GM23338 (cell line): ENCODE results near the gene PAPOLB. TPM values are rescaled to one million over a fixed set of nuclear protein-coding genes. Genes with fewer than 3 reads are reported as not detected.

Source experiments
- ATAC-seq: fragments of 200-7000 bp; cut with Tn5 transposase; 3 replicates; pipeline ENCODE4 v1.9.1; 2020
- DNase-seq: peaks from one replicate; pipeline ENCODE4 v3.0.0-alpha.2; 2015; ENCODE audit warnings: low spot score
- H2AFZ ChIP-seq: fragments of 200-600 bp; sonication (generic); 2 replicates; pipeline ENCODE4 v1.8.0; 2016; ENCODE audit warnings: antibody characterized with exemption, mild to moderate bottlenecking, moderate library complexity
- H3F3A ChIP-seq: fragments of 200-600 bp; sonication (generic); replicated peaks from 2 replicates; pipeline ENCODE4 v1.8.0; 2017; ENCODE audit warnings: antibody characterized with exemption, mixed run types, low read depth
- H3K27ac ChIP-seq: fragments of 200-600 bp; sonication (generic); 2 replicates; pipeline ENCODE4 v1.6.1; 2016; ENCODE audit warnings: low read depth
- H3K27me3 ChIP-seq: fragments of 200-600 bp; sonication (generic); 2 replicates; pipeline ENCODE4 v1.8.0; 2016; ENCODE audit warnings: mild to moderate bottlenecking, mixed run types, moderate library complexity; ENCODE audit not compliant: insufficient read depth
- H3K36me3 ChIP-seq: fragments of 200-600 bp; sonication (generic); 2 replicates; pipeline ENCODE4 v1.8.0; 2016; ENCODE audit warnings: mild to moderate bottlenecking; ENCODE audit not compliant: insufficient read depth
- H3K4me1 ChIP-seq: fragments of 200-600 bp; sonication (generic); 2 replicates; pipeline ENCODE4 v1.8.0; 2016; ENCODE audit warnings: mild to moderate bottlenecking, moderate library complexity; ENCODE audit not compliant: insufficient read depth
- H3K4me2 ChIP-seq: fragments of 200-600 bp; sonication (generic); 2 replicates; pipeline ENCODE4 v1.7.1; 2017; ENCODE audit warnings: mixed run types
- H3K4me3 ChIP-seq: fragments of 200-600 bp; sonication (generic); 2 replicates; pipeline ENCODE4 v1.6.1; 2016; ENCODE audit warnings: mixed run types
- H3K79me2 ChIP-seq: fragments of 200-600 bp; sonication (generic); replicated peaks from 2 replicates; pipeline ENCODE4 v1.8.0; 2017; ENCODE audit warnings: mild to moderate bottlenecking; ENCODE audit not compliant: insufficient read depth
- H3K9me2 ChIP-seq: fragments of 200-600 bp; sonication (generic); 2 replicates; pipeline ENCODE4 v1.8.0; 2017; ENCODE audit not compliant: insufficient read depth
- H4K20me1 ChIP-seq: fragments of 200-600 bp; sonication (generic); replicated peaks from 2 replicates; pipeline ENCODE4 v1.8.0; 2017; ENCODE audit warnings: mild to moderate bottlenecking; ENCODE audit not compliant: insufficient read depth
- H3K27ac Mint-ChIP-seq: 2 replicates; pipeline ENCODE4 v1.8.0; 2020; ENCODE audit warnings: inconsistent platforms, mild to moderate bottlenecking, moderate library complexity, mixed read lengths
- H3K27me3 Mint-ChIP-seq: 3 replicates; pipeline ENCODE4 v1.8.0; 2022; ENCODE audit warnings: low read depth, mild to moderate bottlenecking, moderate library complexity, mixed read lengths, inconsistent platforms; ENCODE audit not compliant: insufficient read depth, poor library complexity
- H3K36me3 Mint-ChIP-seq: 3 replicates; pipeline ENCODE4 v1.8.0; 2021; ENCODE audit warnings: low read depth, mild to moderate bottlenecking, inconsistent platforms, moderate library complexity, mixed read lengths
- H3K4me1 Mint-ChIP-seq: 3 replicates; pipeline ENCODE4 v1.8.0; 2020; ENCODE audit warnings: mild to moderate bottlenecking, inconsistent platforms, mixed read lengths
- H3K4me3 Mint-ChIP-seq: 3 replicates; pipeline ENCODE4 v1.8.0; 2021; ENCODE audit warnings: moderate library complexity, mild to moderate bottlenecking, inconsistent platforms, mixed read lengths
- H3K9me3 Mint-ChIP-seq: 3 replicates; pipeline ENCODE4 v1.8.0; 2020; ENCODE audit warnings: moderate library complexity, mild to moderate bottlenecking, inconsistent platforms, mixed read lengths
- CREB1 ChIP-seq: fragments of 250-450 bp; sonication (Bioruptor Pico); IDR thresholded peaks from 2 replicates; pipeline ENCODE4 v1.5.0; 2020; ENCODE audit warnings: low read depth, mild to moderate bottlenecking, moderate library complexity
- ETS1 ChIP-seq: IDR thresholded peaks from 2 replicates; pipeline ENCODE4 v1.6.1; 2016; ENCODE audit warnings: antibody characterized with exemption
- EZH2 ChIP-seq: fragments of 200-600 bp; sonication (generic); IDR thresholded peaks from one replicate; pipeline ENCODE4 v1.8.0; 2017; ENCODE audit warnings: antibody characterized with exemption, mild to moderate bottlenecking, low read depth; ENCODE audit not compliant: unreplicated experiment
- EZH2phosphoT487 ChIP-seq: fragments of 200-600 bp; sonication (generic); IDR thresholded peaks from one replicate; pipeline ENCODE4 v1.8.1; 2018; ENCODE audit warnings: antibody characterized with exemption; ENCODE audit not compliant: unreplicated experiment
- NANOG ChIP-seq: IDR thresholded peaks from 2 replicates; pipeline ENCODE4 v1.6.1; 2016; ENCODE audit warnings: antibody characterized with exemption, borderline replicate concordance
- POLR2AphosphoS5 ChIP-seq: IDR thresholded peaks from 2 replicates; pipeline ENCODE4 v1.6.1; 2016; ENCODE audit warnings: antibody characterized with exemption, low read depth
- REST ChIP-seq: IDR thresholded peaks from one replicate; pipeline ENCODE4 v1.6.1; 2018; ENCODE audit warnings: antibody characterized with exemption; ENCODE audit not compliant: unreplicated experiment
- STAT1 ChIP-seq: IDR thresholded peaks from one replicate; pipeline ENCODE4 v1.6.1; 2016; ENCODE audit warnings: antibody characterized with exemption; ENCODE audit not compliant: unreplicated experiment
- ZNF114 ChIP-seq: fragments of 250-450 bp; sonication (Bioruptor Pico); IDR thresholded peaks from 2 replicates; pipeline ENCODE4 v1.5.0; 2020; ENCODE audit warnings: mild to moderate bottlenecking, moderate library complexity
- ZNF331 ChIP-seq: fragments of 250-450 bp; sonication (Bioruptor Pico); IDR thresholded peaks from 2 replicates; pipeline ENCODE4 v1.5.0; 2020; ENCODE audit warnings: low read depth, mild to moderate bottlenecking, moderate library complexity
- polyA plus RNA-seq: library from polyadenylated mRNA; unstranded; fragments of >200 nt; fragmentation: Nextera tagmentation; extraction: Ambion mirVana; gene quantifications from 2 replicates; pipeline ENCODE4 v1.2.1, GENCODE V29; 2016
- total RNA-seq: library from RNA; depleted of rRNA; stranded (reverse); fragments of >200 nt; shearing (Covaris generic); gene quantifications from 2 replicates; pipeline ENCODE4 v1.2.3, GENCODE V29; 2014
- TF ChIP-seq, protein P1 (sequence below), 2 experiments: fragments of 200-600 bp in 1 of 2; sonication (generic) in 1 of 2; conservative IDR thresholded peaks; 2 replicates each; pipeline versions ENCODE4 v1.5.1 to v1.6.1; 2016 to 2017; ENCODE audit warnings: antibody characterized with exemption in 2 of 2, low read depth in 2 of 2, mild to moderate bottlenecking in 2 of 2, moderate library complexity in 1 of 2

Gene PAPOLB
- total and polyA plus RNA-seq, 2 experiments from 2014 or later = 0.08 to 0.42 TPM

GRCh38 chr7:4820967-4821471 lies 40.8 kb downstream of the PAPOLB start:
- Mint-ChIP-seq H3K36me3 (no peaks in the 10 kb centered on the region), H3K27ac (no peak overlapping the region), H3K27me3 (peaks cover 5% of the 10 kb centered on the region), H3K4me3 (no peak overlapping the region), H3K9me3 (no peaks in the 10 kb centered on the region), H3K4me1 (no peaks in the 10 kb centered on the region)
- ATAC-seq = no peak
- H3K36me3 ChIP-seq = no peaks in the 10 kb centered on the region
- H3K9me2 ChIP-seq = no peaks in the 10 kb centered on the region
- no peak overlapping the region for H3K4me3 ChIP-seq
- H3F3A ChIP-seq = no peaks in the 10 kb centered on the region
- no peaks in the 10 kb centered on the region for H3K4me1 ChIP-seq
- no peaks in the 10 kb centered on the region for H3K27me3 ChIP-seq
- H3K79me2 ChIP-seq = no peaks in the 10 kb centered on the region
- DNase-seq = no peak
- no peak overlapping the region for H2AFZ ChIP-seq
- no peak overlapping the region for H3K4me2 ChIP-seq
- H4K20me1 ChIP-seq = no peaks in the 10 kb centered on the region
- no peak overlapping the region for H3K27ac ChIP-seq
- no peak for TF ChIP-seq POLR2AphosphoS5
- no peak for TF ChIP-seq CREB1 (CRISPR knock-in tag)
- no peak for TF ChIP-seq ZNF114 (CRISPR knock-in tag)
- TF ChIP-seq ETS1 = no peak
- TF ChIP-seq REST = no peak
- TF ChIP-seq, protein P1, sequence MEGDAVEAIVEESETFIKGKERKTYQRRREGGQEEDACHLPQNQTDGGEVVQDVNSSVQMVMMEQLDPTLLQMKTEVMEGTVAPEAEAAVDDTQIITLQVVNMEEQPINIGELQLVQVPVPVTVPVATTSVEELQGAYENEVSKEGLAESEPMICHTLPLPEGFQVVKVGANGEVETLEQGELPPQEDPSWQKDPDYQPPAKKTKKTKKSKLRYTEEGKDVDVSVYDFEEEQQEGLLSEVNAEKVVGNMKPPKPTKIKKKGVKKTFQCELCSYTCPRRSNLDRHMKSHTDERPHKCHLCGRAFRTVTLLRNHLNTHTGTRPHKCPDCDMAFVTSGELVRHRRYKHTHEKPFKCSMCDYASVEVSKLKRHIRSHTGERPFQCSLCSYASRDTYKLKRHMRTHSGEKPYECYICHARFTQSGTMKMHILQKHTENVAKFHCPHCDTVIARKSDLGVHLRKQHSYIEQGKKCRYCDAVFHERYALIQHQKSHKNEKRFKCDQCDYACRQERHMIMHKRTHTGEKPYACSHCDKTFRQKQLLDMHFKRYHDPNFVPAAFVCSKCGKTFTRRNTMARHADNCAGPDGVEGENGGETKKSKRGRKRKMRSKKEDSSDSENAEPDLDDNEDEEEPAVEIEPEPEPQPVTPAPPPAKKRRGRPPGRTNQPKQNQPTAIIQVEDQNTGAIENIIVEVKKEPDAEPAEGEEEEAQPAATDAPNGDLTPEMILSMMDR (conservative IDR thresholded peaks at IDR 0.05; ENCODE audit: low read depth in 2 of 2) = no peak
- TF ChIP-seq EZH2phosphoT487 = no peak
- TF ChIP-seq ZNF331 (CRISPR knock-in tag) = no peak
- no peak for TF ChIP-seq STAT1
- no peak for TF ChIP-seq EZH2
- no peak for TF ChIP-seq NANOG
